ENCODE data around the gene ELP4.

DNA sequence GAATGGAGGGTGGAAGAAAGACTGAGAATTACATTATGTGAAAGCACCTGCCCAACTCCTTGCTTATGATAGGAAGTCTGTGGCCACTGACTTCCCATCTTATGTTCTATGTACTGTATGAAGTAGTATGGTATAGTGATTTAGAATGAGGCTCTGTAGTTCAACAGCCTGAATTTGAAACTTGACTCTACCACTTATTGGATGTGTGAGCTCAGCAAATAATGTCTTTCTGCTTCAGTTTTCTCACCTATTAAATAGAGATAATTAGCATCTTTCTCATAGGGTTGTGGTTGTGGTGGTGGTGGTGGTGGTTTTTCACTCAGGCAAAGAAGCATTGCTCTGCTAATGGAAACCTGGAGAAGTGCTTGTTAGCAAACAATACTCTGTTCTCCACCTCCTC lies 180.0 kb downstream of the ELP4 start:
- TF ChIP-seq POLR2A (IDR thresholded peaks at IDR 0.05; ENCODE audit: low read depth, low read length) (no peak), TAF1 (IDR thresholded peaks at IDR 0.05; ENCODE audit: low read depth, low read length) (no peak), SPI1 (IDR thresholded peaks at IDR 0.05; ENCODE audit: low read depth, low read length) (no peak), POLR2AphosphoS5 (IDR thresholded peaks at IDR 0.05; ENCODE audit: low read depth, low read length) (no peak), POU2F2 (IDR thresholded peaks at IDR 0.05; ENCODE audit: low read depth, low read length) (no peak)
